Measurements from ENCODE around the gene PHC3. TPM values are rescaled to one million over a fixed set of nuclear protein-coding genes. Genes with fewer than 3 reads are reported as not detected.
"Not testable (repeated sequence)": the region's sequence is repeated elsewhere in the genome, so short reads cannot be mapped to it uniquely, and the experiment has no call there.

The PHC3 gene
- polyA plus RNA-seq, 1 donor from 2014 or later: 18.6 TPM

GRCh38 chr3:170200987-170201386 is 19.5 kb upstream of the PHC3 start:
- Histone ChIP-seq H2AFZ (ENCODE audit: low read depth, low read length) (no peak overlapping the region), H3K9me3 (ENCODE audit: low read length) (no peaks in the 10 kb centered on the region), H3K9me2 (ENCODE audit: insufficient read depth, low read length) (no peaks in the 10 kb centered on the region), H4K20me1 (ENCODE audit: insufficient read depth) (no peaks in the 10 kb centered on the region), H3K4me3 (ENCODE audit: low read length) (no peak overlapping the region), H3K27ac (ENCODE audit: low read length) (no peak overlapping the region), H3F3A (ENCODE audit: insufficient read depth, low read length, poor library complexity, severe bottlenecking) (no peaks in the 10 kb centered on the region), H3K4me2 (ENCODE audit: low read length) (no peak overlapping the region), H3K9ac (ENCODE audit: low read length) (no peak overlapping the region), H3K36me3 (ENCODE audit: insufficient read depth, low read length) (no peaks in the 10 kb centered on the region), H3K79me2 (replicated peaks; ENCODE audit: insufficient read depth, low read length) (no peaks in the 10 kb centered on the region), H3K27me3 (ENCODE audit: insufficient read depth, low read depth, low read length) (no peaks in the 10 kb centered on the region)
- TF ChIP-seq SMC3 (conservative IDR thresholded peaks at IDR 0.05; ENCODE audit: poor library complexity) (no peak), EP300 (conservative IDR thresholded peaks at IDR 0.05; ENCODE audit: poor library complexity, severe bottlenecking) (no peak), EZH2 (IDR thresholded peaks at IDR 0.05; ENCODE audit: borderline replicate concordance, insufficient read depth, low read length, poor library complexity, severe bottlenecking) (no peak), MXI1 (conservative IDR thresholded peaks at IDR 0.05; ENCODE audit: poor library complexity, severe bottlenecking) (no peak), REST (IDR thresholded peaks at IDR 0.05; ENCODE audit: borderline replicate concordance) (no peak), CTCF (IDR thresholded peaks at IDR 0.05; ENCODE audit: poor library complexity, severe bottlenecking) (no peak), TAF1 (IDR thresholded peaks at IDR 0.05; ENCODE audit: low read depth) (no peak), POLR2AphosphoS5 (IDR thresholded peaks at IDR 0.05) (no peak), RAD21 (conservative IDR thresholded peaks at IDR 0.05) (no peak)

GRCh38 chr3:170196833-170197232 is 15.3 kb upstream of the PHC3 start:
- no peaks in the 10 kb centered on the region for H3K9me3 ChIP-seq (ENCODE audit: low read length)
- no peaks in the 10 kb centered on the region for H3K9me2 ChIP-seq (ENCODE audit: insufficient read depth, low read length)
- no peak overlapping the region for H2AFZ ChIP-seq (ENCODE audit: low read depth, low read length)
- no peaks in the 10 kb centered on the region for H3K79me2 ChIP-seq (replicated peaks; ENCODE audit: insufficient read depth, low read length)
- no peaks in the 10 kb centered on the region for H4K20me1 ChIP-seq (ENCODE audit: insufficient read depth)
- H3K4me3 ChIP-seq (ENCODE audit: low read length): no peak overlapping the region
- no peaks in the 10 kb centered on the region for H3K27me3 ChIP-seq (ENCODE audit: insufficient read depth, low read depth, low read length)
- no peak overlapping the region for H3K27ac ChIP-seq (ENCODE audit: low read length)
- TF ChIP-seq RAD21 (conservative IDR thresholded peaks at IDR 0.05) (no peak), SMC3 (conservative IDR thresholded peaks at IDR 0.05; ENCODE audit: poor library complexity) (no peak), EP300 (conservative IDR thresholded peaks at IDR 0.05; ENCODE audit: poor library complexity, severe bottlenecking) (no peak), EZH2 (IDR thresholded peaks at IDR 0.05; ENCODE audit: borderline replicate concordance, insufficient read depth, low read length, poor library complexity, severe bottlenecking) (no peak), REST (IDR thresholded peaks at IDR 0.05; ENCODE audit: borderline replicate concordance) (no peak), TAF1 (IDR thresholded peaks at IDR 0.05; ENCODE audit: low read depth) (no peak), CTCF (IDR thresholded peaks at IDR 0.05; ENCODE audit: poor library complexity, severe bottlenecking) (no peak), MXI1 (conservative IDR thresholded peaks at IDR 0.05; ENCODE audit: poor library complexity, severe bottlenecking) (no peak), POLR2AphosphoS5 (IDR thresholded peaks at IDR 0.05) (no peak)
- no peak overlapping the region for H3K4me2 ChIP-seq (ENCODE audit: low read length)
- no peaks in the 10 kb centered on the region for H3K36me3 ChIP-seq (ENCODE audit: insufficient read depth, low read length)
- no peak overlapping the region for H3K9ac ChIP-seq (ENCODE audit: low read length)
- H3F3A ChIP-seq (ENCODE audit: insufficient read depth, low read length, poor library complexity, severe bottlenecking): no peaks in the 10 kb centered on the region

- H3K4me2 ChIP-seq (ENCODE audit: low read length); H3K9ac ChIP-seq (ENCODE audit: low read length); H3K9me2 ChIP-seq (ENCODE audit: insufficient read depth, low read length); H3K36me3 ChIP-seq (ENCODE audit: insufficient read depth, low read length); H3K27ac ChIP-seq (ENCODE audit: low read length); H2AFZ ChIP-seq (ENCODE audit: low read depth, low read length); H3K27me3 ChIP-seq (ENCODE audit: insufficient read depth, low read depth, low read length); H4K20me1 ChIP-seq (ENCODE audit: insufficient read depth); H3F3A ChIP-seq (ENCODE audit: insufficient read depth, low read length, poor library complexity, severe bottlenecking); H3K79me2 ChIP-seq (replicated peaks; ENCODE audit: insufficient read depth, low read length); H3K4me3 ChIP-seq (ENCODE audit: low read length); H3K9me3 ChIP-seq (ENCODE audit: low read length): not testable (repeated sequence)
Observed at GRCh38 chr3:170195759-170196158, 14.2 kb upstream of the PHC3 start.

Data from neural cell (in vitro differentiated cells).